GM12878 (cell line): ENCODE measurements around the gene SMARCAD1. TPM values are rescaled to one million over a fixed set of nuclear protein-coding genes. Genes with fewer than 3 reads are reported as not detected.

Experiments
- ATAC-seq: fragments of 200-7000 bp; cut with Tn5 transposase; 3 replicates; pipeline ENCODE4 v1.9.1; 2020; ENCODE audit warnings: mild to moderate bottlenecking, moderate library complexity
- BruUV-seq: library from RNA; stranded (reverse); fragments of 400-500 nt; replicated peaks from 2 replicates; lab custom pipeline; 2021; lab: Mats Ljungman, UMichigan
- CTCF ChIA-PET: fragments of 300-600 bp; sonication (Branson Sonifier 250); formaldehyde crosslinking; extraction: SDS; loops from one replicate; lab custom pipeline; 2021; ENCODE audit warnings: inconsistent platforms; lab: Yijun Ruan, JAX
- POLR2A ChIA-PET: fragments of 350-600 bp; formaldehyde crosslinking; extraction: SDS; loops from one replicate; lab custom pipeline; 2021; ENCODE audit warnings: inconsistent platforms; lab: Charles Lee
- RAD21 ChIA-PET: fragments of 300-600 bp; sonication (Branson Sonifier 250); formaldehyde crosslinking; loops from one replicate; lab custom pipeline; 2023; ENCODE audit warnings: antibody characterized with exemption; ENCODE audit not compliant: unreplicated experiment; lab: Charles Lee
- SMC1A ChIA-PET: fragments of 300-600 bp; sonication (Branson Sonifier 250); formaldehyde crosslinking; loops from one replicate; lab custom pipeline; 2023; ENCODE audit not compliant: unreplicated experiment, uncharacterized antibody; lab: Charles Lee
- DNase-seq: peaks from one replicate; pipeline ENCODE4 v3.0.0-alpha.2; 2011; ENCODE audit warnings: low read depth, low spot score
- FAIRE-seq: peaks from 3 replicates; lab custom pipeline; 2011; peaks lifted over from hg19 to GRCh38; lab: Jason Lieb, UNC
- H2AFZ ChIP-seq: 2 replicates; pipeline ENCODE4 v1.6.0; 2011; ENCODE audit warnings: low read depth, low read length, control low read depth; ENCODE audit not compliant: control insufficient read depth
- H3K27ac ChIP-seq: 2 replicates; pipeline ENCODE4 v1.5.1; 2011; ENCODE audit warnings: control low read depth; ENCODE audit not compliant: control insufficient read depth, insufficient read depth
- H3K27me3 ChIP-seq, 2 experiments: replicated peaks in 1 of 2; 2 replicates each; pipeline versions ENCODE4 v1.6.0 to v1.6.1; 2011; ENCODE audit warnings: low read length in 1 of 2; ENCODE audit not compliant: control insufficient read depth in 2 of 2, insufficient read depth in 2 of 2
- H3K36me3 ChIP-seq, 2 experiments: 2 replicates each; pipeline ENCODE4 v1.5.1; 2011; ENCODE audit warnings: low read length in 1 of 2; ENCODE audit not compliant: control insufficient read depth in 2 of 2, insufficient read depth in 2 of 2
- H3K4me1 ChIP-seq: 2 replicates; pipeline ENCODE4 v1.6.1; 2011; ENCODE audit warnings: mild to moderate bottlenecking, low read length, moderate library complexity, mixed read lengths; ENCODE audit not compliant: control insufficient read depth, insufficient read depth
- H3K4me2 ChIP-seq: 2 replicates; pipeline ENCODE4 v1.6.0; 2011; ENCODE audit warnings: control low read depth; ENCODE audit not compliant: control insufficient read depth, insufficient read depth
- H3K4me3 ChIP-seq: fragments of 200-600 bp; sonication (generic); 2 replicates; pipeline ENCODE4 v1.5.1; 2016
- H3K79me2 ChIP-seq: 2 replicates; pipeline ENCODE4 v1.6.0; 2011; ENCODE audit warnings: low read length; ENCODE audit not compliant: control insufficient read depth, insufficient read depth
- H3K9ac ChIP-seq: 2 replicates; pipeline ENCODE4 v1.8.0; 2011; ENCODE audit warnings: low read length, control low read depth, mixed read lengths; ENCODE audit not compliant: control insufficient read depth, insufficient read depth
- H3K9me3 ChIP-seq: replicated peaks from 3 replicates; pipeline ENCODE4 v1.5.1; 2011; ENCODE audit warnings: mild to moderate bottlenecking, low read length; ENCODE audit not compliant: control insufficient read depth, insufficient read depth
- H4K20me1 ChIP-seq: 2 replicates; pipeline ENCODE4 v1.6.0; 2011; ENCODE audit not compliant: control insufficient read depth, insufficient read depth
- ATF7 ChIP-seq: fragments of 450-650 bp; IDR thresholded peaks from 2 replicates; pipeline ENCODE4 v1.6.1; 2016; ENCODE audit warnings: low read depth, mild to moderate bottlenecking
- CHD1 ChIP-seq: IDR thresholded peaks from 2 replicates; pipeline ENCODE4 v1.6.1; 2012; ENCODE audit warnings: low read depth, low read length, improper control_type of control experiment
- CHD2 ChIP-seq: IDR thresholded peaks from 2 replicates; pipeline ENCODE4 v1.6.1; 2011; ENCODE audit warnings: low read depth, low read length, improper control_type of control experiment, borderline replicate concordance
- FOS ChIP-seq: IDR thresholded peaks from 3 replicates; pipeline ENCODE4 v1.6.1; 2011; ENCODE audit warnings: borderline replicate concordance; ENCODE audit not compliant: insufficient read length; ENCODE audit errors: extremely low read depth
- FOXM1 ChIP-seq: IDR thresholded peaks from 2 replicates; pipeline ENCODE4 v1.6.1; 2012; ENCODE audit warnings: low read depth, mild to moderate bottlenecking, inconsistent platforms, low read length, moderate library complexity
- GABPA ChIP-seq: IDR thresholded peaks from 2 replicates; pipeline ENCODE4 v1.6.1; 2014; ENCODE audit warnings: antibody characterized with exemption, low read depth, mild to moderate bottlenecking, inconsistent platforms
- KAT2A ChIP-seq: conservative IDR thresholded peaks from 2 replicates; pipeline ENCODE4 v1.6.1; 2011; ENCODE audit warnings: low read depth, low read length; ENCODE audit not compliant: control insufficient read depth
- LARP7 ChIP-seq: fragments of 450-650 bp; IDR thresholded peaks from 2 replicates; pipeline ENCODE4 v1.6.1; 2017; ENCODE audit warnings: mild to moderate bottlenecking
- MXI1 ChIP-seq: fragments of 150-350 bp; IDR thresholded peaks from 2 replicates; pipeline ENCODE4 v1.6.1; 2011; ENCODE audit warnings: low read depth, mild to moderate bottlenecking, inconsistent platforms, low read length, improper control_type of control experiment
- NBN ChIP-seq: fragments of 450-650 bp; IDR thresholded peaks from 2 replicates; pipeline ENCODE4 v1.6.1; 2016
- POU2F2 ChIP-seq: IDR thresholded peaks from 3 replicates; pipeline ENCODE4 v1.6.1; 2011; ENCODE audit warnings: low read depth, mild to moderate bottlenecking, low read length, borderline replicate concordance
- RB1 ChIP-seq: fragments of 450-650 bp; formaldehyde crosslinking; IDR thresholded peaks from 2 replicates; pipeline ENCODE4 v1.6.1; 2017; ENCODE audit warnings: mild to moderate bottlenecking, borderline replicate concordance
- RFX5 ChIP-seq: IDR thresholded peaks from 2 replicates; pipeline ENCODE4 v1.6.1; 2011; ENCODE audit warnings: low read depth, low read length, improper control_type of control experiment
- YBX1 ChIP-seq: fragments of 450-650 bp; IDR thresholded peaks from 2 replicates; pipeline ENCODE4 v1.6.1; 2016; ENCODE audit warnings: antibody characterized with exemption
- ZNF24 ChIP-seq: fragments of 450-650 bp; IDR thresholded peaks from 2 replicates; pipeline ENCODE4 v1.6.1; 2017; ENCODE audit warnings: antibody characterized with exemption, mild to moderate bottlenecking
- WGBS: methylation state at CpG from one replicate; pipeline ENCODE4 v1.1.6; 2016; ENCODE audit warnings: low lambda C conversion rate; ENCODE audit not compliant: insufficient replicate concordance, insufficient coverage; ENCODE audit errors: missing lambda C conversion rate; 5-methylcytosine and 5-hydroxymethylcytosine counted together
- in situ Hi-C: fragments of 300-500 bp; cut with MboI; formaldehyde crosslinking; loops from 9 replicates; pipeline ENCODE4 v1.14.3; 2018; ENCODE audit warnings: mixed read lengths
- intact Hi-C: fragments of 100-400 bp; cut with micrococcal nuclease; formaldehyde crosslinking; loops from one replicate; pipeline ENCODE4 v1.14.2; 2022; ENCODE audit not compliant: unreplicated experiment
- polyA plus RNA-seq, 11 experiments: library from polyadenylated mRNA; depleted of rRNA in 4 of 11; unstranded in 6 of 11; stranded (reverse) in 5 of 11; fragments of >200 nt; fragmentation: Nextera tagmentation in 4 of 11; fragmentation: Illumina TruSeq in 1 of 11; extraction: Ambion mirVana in 4 of 11; extraction: Trizol in 1 of 11; gene quantifications; 1 replicate in 1 of 11; 2 replicates in 10 of 11; pipeline versions ENCODE4 v1.2.1 to v1.2.3, GENCODE V29; 2011 to 2016; ENCODE audit warnings: inconsistent platforms in 2 of 11, missing spikeins in 2 of 11, low read depth in 1 of 11
- total RNA-seq, 4 experiments: library from RNA; depleted of rRNA in 3 of 4; stranded (reverse); fragments of >200 nt in 3 of 4; fragmentation: Illumina TruSeq in 1 of 4; extraction: Trizol in 1 of 4; gene quantifications; 2 replicates each; pipeline versions ENCODE4 v1.2.1 to v1.2.3, GENCODE V29; 2013 to 2021
- TF ChIP-seq, protein P1 (sequence below): fragments of 450-650 bp; conservative IDR thresholded peaks from 2 replicates; pipeline ENCODE4 v1.6.1; 2017; ENCODE audit warnings: mild to moderate bottlenecking, moderate library complexity
- TF ChIP-seq, protein P2 (sequence below): IDR thresholded peaks from 2 replicates; pipeline ENCODE4 v1.6.1; 2011; ENCODE audit warnings: low read depth, mild to moderate bottlenecking, low read length, moderate library complexity, borderline replicate concordance; ENCODE audit errors: extremely low read depth
- TF ChIP-seq, protein P3 (sequence below): fragments of 450-650 bp; IDR thresholded peaks from 2 replicates; pipeline ENCODE4 v1.6.1; 2017; ENCODE audit warnings: mild to moderate bottlenecking, moderate library complexity

Gene SMARCAD1
- total and polyA plus RNA-seq, 10 of the 15 experiments (the other 5 are each of a cell fraction or from before 2014, with no cell fraction given) = 7.6 to 41.2 (median 27.7) TPM

DNA sequence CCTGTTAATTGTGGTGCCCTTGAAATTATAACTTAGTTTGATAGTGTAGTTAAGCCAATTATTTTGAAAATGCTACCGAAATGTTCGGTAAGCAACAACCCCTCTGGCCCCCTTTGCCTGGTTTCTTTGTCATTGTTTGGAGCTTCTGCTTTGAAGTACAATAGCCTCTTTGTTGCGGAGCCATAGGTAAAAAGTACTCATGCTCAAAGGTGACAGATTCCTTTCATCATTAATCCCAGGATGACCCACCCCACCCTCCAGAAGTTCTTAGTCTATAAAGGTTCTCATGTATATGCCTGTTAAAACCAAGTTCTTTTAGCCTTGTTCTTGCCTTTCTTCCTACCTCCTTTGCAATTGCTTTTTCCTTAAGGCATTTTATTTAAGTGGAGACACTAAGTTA lies 42.4 kb upstream of the SMARCAD1 start:
- ChIA-PET RAD21 (no interaction called here), CTCF (interaction anchor here (1.5 kb wide), 1 partner anchor 20 kb away, joined by 3 read pairs; no protein-coding TSS in a partner anchor), SMC1A (no interaction called here), POLR2A (interaction anchor here (0.6 kb wide), 1 partner anchor 35 kb away, joined by 4 read pairs; no protein-coding TSS in a partner anchor)
- in situ Hi-C loops (no loop called here), intact Hi-C loops (no loop called here)
- no peak for ATAC-seq
- no peak overlapping the region for H3K4me3 ChIP-seq
- H3K4me2 ChIP-seq = no peak overlapping the region
- H3K36me3 ChIP-seq = no peaks in the 10 kb centered on the region
- no peaks in the 10 kb centered on the region for H3K79me2 ChIP-seq
- no peaks in the 10 kb centered on the region for H3K4me1 ChIP-seq
- H3K9me3 ChIP-seq = no peaks in the 10 kb centered on the region
- H4K20me1 ChIP-seq = no peaks in the 10 kb centered on the region
- no peak overlapping the region for H2AFZ ChIP-seq
- no TSS peak for BruUV-seq
- H3K27ac ChIP-seq = no peak overlapping the region
- no peak for DNase-seq
- TF ChIP-seq CHD1 = no peak
- TF ChIP-seq POU2F2 = no peak
- TF ChIP-seq FOXM1 = no peak
- TF ChIP-seq NBN = no peak
- TF ChIP-seq CHD2 = no peak
- no peak for TF ChIP-seq FOS
- TF ChIP-seq ZNF24 = no peak
- TF ChIP-seq, protein P1, sequence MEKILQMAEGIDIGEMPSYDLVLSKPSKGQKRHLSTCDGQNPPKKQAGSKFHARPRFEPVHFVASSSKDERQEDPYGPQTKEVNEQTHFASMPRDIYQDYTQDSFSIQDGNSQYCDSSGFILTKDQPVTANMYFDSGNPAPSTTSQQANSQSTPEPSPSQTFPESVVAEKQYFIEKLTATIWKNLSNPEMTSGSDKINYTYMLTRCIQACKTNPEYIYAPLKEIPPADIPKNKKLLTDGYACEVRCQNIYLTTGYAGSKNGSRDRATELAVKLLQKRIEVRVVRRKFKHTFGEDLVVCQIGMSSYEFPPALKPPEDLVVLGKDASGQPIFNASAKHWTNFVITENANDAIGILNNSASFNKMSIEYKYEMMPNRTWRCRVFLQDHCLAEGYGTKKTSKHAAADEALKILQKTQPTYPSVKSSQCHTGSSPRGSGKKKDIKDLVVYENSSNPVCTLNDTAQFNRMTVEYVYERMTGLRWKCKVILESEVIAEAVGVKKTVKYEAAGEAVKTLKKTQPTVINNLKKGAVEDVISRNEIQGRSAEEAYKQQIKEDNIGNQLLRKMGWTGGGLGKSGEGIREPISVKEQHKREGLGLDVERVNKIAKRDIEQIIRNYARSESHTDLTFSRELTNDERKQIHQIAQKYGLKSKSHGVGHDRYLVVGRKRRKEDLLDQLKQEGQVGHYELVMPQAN = no peak
- TF ChIP-seq, protein P2, sequence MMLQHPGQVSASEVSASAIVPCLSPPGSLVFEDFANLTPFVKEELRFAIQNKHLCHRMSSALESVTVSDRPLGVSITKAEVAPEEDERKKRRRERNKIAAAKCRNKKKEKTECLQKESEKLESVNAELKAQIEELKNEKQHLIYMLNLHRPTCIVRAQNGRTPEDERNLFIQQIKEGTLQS = no peak
- no peak for TF ChIP-seq LARP7
- no peak for TF ChIP-seq GABPA
- no peak for TF ChIP-seq ATF7
- TF ChIP-seq RFX5 = no peak
- no peak for TF ChIP-seq YBX1
- no peak for TF ChIP-seq KAT2A
- TF ChIP-seq, protein P3, sequence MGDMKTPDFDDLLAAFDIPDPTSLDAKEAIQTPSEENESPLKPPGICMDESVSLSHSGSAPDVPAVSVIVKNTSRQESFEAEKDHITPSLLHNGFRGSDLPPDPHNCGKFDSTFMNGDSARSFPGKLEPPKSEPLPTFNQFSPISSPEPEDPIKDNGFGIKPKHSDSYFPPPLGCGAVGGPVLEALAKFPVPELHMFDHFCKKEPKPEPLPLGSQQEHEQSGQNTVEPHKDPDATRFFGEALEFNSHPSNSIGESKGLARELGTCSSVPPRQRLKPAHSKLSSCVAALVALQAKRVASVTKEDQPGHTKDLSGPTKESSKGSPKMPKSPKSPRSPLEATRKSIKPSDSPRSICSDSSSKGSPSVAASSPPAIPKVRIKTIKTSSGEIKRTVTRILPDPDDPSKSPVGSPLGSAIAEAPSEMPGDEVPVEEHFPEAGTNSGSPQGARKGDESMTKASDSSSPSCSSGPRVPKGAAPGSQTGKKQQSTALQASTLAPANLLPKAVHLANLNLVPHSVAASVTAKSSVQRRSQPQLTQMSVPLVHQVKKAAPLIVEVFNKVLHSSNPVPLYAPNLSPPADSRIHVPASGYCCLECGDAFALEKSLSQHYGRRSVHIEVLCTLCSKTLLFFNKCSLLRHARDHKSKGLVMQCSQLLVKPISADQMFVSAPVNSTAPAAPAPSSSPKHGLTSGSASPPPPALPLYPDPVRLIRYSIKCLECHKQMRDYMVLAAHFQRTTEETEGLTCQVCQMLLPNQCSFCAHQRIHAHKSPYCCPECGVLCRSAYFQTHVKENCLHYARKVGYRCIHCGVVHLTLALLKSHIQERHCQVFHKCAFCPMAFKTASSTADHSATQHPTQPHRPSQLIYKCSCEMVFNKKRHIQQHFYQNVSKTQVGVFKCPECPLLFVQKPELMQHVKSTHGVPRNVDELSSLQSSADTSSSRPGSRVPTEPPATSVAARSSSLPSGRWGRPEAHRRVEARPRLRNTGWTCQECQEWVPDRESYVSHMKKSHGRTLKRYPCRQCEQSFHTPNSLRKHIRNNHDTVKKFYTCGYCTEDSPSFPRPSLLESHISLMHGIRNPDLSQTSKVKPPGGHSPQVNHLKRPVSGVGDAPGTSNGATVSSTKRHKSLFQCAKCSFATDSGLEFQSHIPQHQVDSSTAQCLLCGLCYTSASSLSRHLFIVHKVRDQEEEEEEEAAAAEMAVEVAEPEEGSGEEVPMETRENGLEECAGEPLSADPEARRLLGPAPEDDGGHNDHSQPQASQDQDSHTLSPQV = no peak
- TF ChIP-seq RB1 = no peak
- TF ChIP-seq MXI1 = no peak
- H3K27me3 ChIP-seq = no peaks in the 10 kb centered on the region
- FAIRE-seq = no peak
- WGBS = 89% methylated on average over 3 of the region's 3 CpGs
- no peak overlapping the region for H3K9ac ChIP-seq
